Upper lobe of right lung (tissue), 1 donor: ENCODE results near the gene TEDC1. TPM values are rescaled to one million over a fixed set of nuclear protein-coding genes. Genes with fewer than 3 reads are reported as not detected.

Experiments used
- ATAC-seq: fragments of 200-7000 bp; cut with Tn5 transposase; one replicate; pipeline ENCODE4 v1.9.1; 2020; ENCODE audit warnings: mild to moderate bottlenecking, moderate library complexity
- DNase-seq: peaks from one replicate; pipeline ENCODE4 v3.0.0-alpha.2; 2020
- H3K27ac ChIP-seq: fragments of 200-600 bp; one replicate; pipeline ENCODE4 v1.8.0; 2022
- H3K27me3 ChIP-seq: fragments of 200-600 bp; one replicate; pipeline ENCODE4 v1.8.0; 2022; ENCODE audit warnings: mild to moderate bottlenecking
- H3K36me3 ChIP-seq: fragments of 200-600 bp; one replicate; pipeline ENCODE4 v1.8.0; 2022
- H3K4me1 ChIP-seq: fragments of 200-600 bp; one replicate; pipeline ENCODE4 v1.8.0; 2022
- H3K4me3 ChIP-seq: fragments of 200-600 bp; one replicate; pipeline ENCODE4 v1.8.0; 2022; ENCODE audit warnings: mild to moderate bottlenecking
- H3K9me3 ChIP-seq: fragments of 200-600 bp; one replicate; pipeline ENCODE4 v1.8.0; 2022
- CTCF ChIP-seq: fragments of 200-600 bp; IDR thresholded peaks from one replicate; pipeline ENCODE4 v1.8.0; 2022; ENCODE audit warnings: antibody characterized with exemption
- intact Hi-C: fragments of 100-400 bp; cut with DNase I; formaldehyde crosslinking; loops from one replicate; pipeline ENCODE4 v1.11.0; 2022
- total RNA-seq: library from RNA; stranded (reverse); fragmentation: NEBNext Ultra II Directional; extraction: Animal tissue kit (Norgen Biotek cat#: 25700); gene quantifications from one replicate; pipeline ENCODE4 v1.2.1, GENCODE V29; 2021
- donor health status: DM: no; HTN: yes; CAD: no; lungs with severe emphysema.

TEDC1 gene
- total RNA-seq, 1 donor from 2014 or later: 7.9 TPM

DNA sequence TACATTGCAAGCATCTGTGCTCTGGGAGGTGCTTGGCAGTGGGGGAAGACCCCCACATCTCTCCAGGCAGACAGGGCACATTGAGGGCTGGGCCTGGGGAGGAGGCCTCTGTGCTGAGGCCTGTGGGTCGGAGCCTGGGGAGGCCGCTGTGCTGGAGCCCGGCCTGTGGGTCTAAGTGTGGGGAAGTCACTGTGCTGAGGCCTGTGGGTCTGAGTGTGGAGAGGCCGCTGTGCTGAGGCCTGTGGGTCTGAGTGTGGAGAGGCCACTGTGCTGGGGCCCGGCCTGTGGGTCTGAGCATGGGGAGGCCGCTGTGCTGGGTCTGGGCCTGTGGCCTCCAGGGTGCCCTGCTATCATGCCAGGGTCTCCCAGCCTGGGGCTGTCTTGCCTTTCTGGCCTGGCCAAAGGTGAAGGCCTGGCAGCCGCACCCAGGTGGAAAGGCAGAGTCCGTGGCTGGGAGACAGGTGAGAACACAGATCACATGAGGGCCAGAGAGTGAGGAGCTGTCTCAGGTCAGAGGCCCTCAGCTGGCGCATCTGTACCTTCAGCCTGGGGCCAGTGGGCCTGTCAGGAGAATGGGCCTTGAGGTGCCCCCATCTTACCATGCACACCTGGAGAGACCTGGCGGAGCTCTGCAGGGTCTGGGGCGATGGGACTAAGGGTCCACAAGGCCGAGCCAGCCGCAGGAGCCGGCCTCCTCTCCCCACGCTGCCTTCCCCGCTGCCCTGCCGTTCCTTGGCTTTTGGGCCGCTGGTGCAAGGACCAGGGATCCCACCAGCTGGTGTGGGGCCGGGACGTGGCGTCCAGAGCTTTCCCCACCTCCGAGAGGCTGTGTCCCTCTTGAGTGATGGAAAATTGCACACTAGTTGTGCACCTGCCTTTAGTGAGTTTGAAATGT is 35.0 kb upstream of the TEDC1 start:
- Histone ChIP-seq H3K9me3 (no peaks in the 10 kb centered on the region), H3K4me1 (no peaks in the 10 kb centered on the region), H3K4me3 (no peak overlapping the region), H3K27me3 (no peaks in the 10 kb centered on the region), H3K27ac (no peak overlapping the region), H3K36me3 (peaks cover 64% of the 10 kb centered on the region)
- no peak for ATAC-seq
- DNase-seq: no peak
- intact Hi-C loops: no loop called here
- no peak for TF ChIP-seq CTCF

GRCh38 chr14:105456736-105457617 is 34.1 kb upstream of the TEDC1 start:
- no peak overlapping the region for H3K4me3 ChIP-seq
- peaks cover 64% of the 10 kb centered on the region for H3K36me3 ChIP-seq
- no peaks in the 10 kb centered on the region for H3K9me3 ChIP-seq
- H3K4me1 ChIP-seq: no peaks in the 10 kb centered on the region
- H3K27me3 ChIP-seq: no peaks in the 10 kb centered on the region
- DNase-seq (no peak), ATAC-seq (no peak)
- no peak for TF ChIP-seq CTCF
- no peak overlapping the region for H3K27ac ChIP-seq
- intact Hi-C loops: no loop called here

DNA sequence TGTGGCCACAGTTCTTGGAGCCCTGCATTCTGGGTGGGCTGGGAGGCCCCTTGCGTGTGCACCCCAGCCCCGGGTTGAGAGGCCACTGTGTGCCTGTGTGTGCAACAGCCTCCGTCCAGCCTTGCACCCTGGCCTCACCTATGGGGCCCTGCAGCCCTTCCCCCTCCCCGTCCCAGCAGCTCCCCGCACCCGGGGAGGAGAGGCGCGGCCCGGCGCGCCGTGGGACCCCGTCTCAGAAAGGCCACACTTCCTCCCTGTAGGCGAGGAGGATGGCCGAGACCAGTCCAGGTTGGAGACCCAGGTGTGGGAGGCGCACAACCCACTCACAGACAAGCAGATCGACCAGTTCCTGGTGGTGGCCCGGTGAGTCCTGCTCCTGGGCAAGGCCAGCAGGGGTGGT is 33.0 kb upstream of the TEDC1 start:
- no peak for DNase-seq
- H3K27me3 ChIP-seq: no peaks in the 10 kb centered on the region
- no peaks in the 10 kb centered on the region for H3K4me1 ChIP-seq
- H3K4me3 ChIP-seq: no peak overlapping the region
- peaks cover 58% of the 10 kb centered on the region for H3K36me3 ChIP-seq
- ATAC-seq: no peak
- no peak for TF ChIP-seq CTCF
- H3K9me3 ChIP-seq: no peaks in the 10 kb centered on the region
- no peak overlapping the region for H3K27ac ChIP-seq
- intact Hi-C loops: no loop called here

- Histone ChIP-seq H3K4me1 (no peaks in the 10 kb centered on the region), H3K36me3 (peaks cover 59% of the 10 kb centered on the region)
Measured at GRCh38 chr14:105458571-105458970, 32.5 kb upstream of the TEDC1 start.

GRCh38 chr14:105460116-105460515 is 30.9 kb upstream of the TEDC1 start:
- no peak for DNase-seq
- intact Hi-C loops: no loop called here

More at GRCh38 chr14:105458571-105458970, 32.5 kb upstream of the TEDC1 start:
- intact Hi-C loops: no loop called here
- Histone ChIP-seq H3K9me3 (no peaks in the 10 kb centered on the region), H3K27ac (no peak overlapping the region), H3K27me3 (no peaks in the 10 kb centered on the region), H3K4me3 (no peak overlapping the region)
- DNase-seq: no peak
- ATAC-seq: peak; percentile 5
- no peak for TF ChIP-seq CTCF

More at GRCh38 chr14:105460116-105460515, 30.9 kb upstream of the TEDC1 start:
- no peak for ATAC-seq
- no peak overlapping the region for H3K27ac ChIP-seq
- no peaks in the 10 kb centered on the region for H3K27me3 ChIP-seq
- TF ChIP-seq CTCF: no peak
- H3K9me3 ChIP-seq: no peaks in the 10 kb centered on the region
- H3K36me3 ChIP-seq: peaks cover 58% of the 10 kb centered on the region
- H3K4me1 ChIP-seq: no peaks in the 10 kb centered on the region
- no peak overlapping the region for H3K4me3 ChIP-seq
